ENCODE data around the gene POLR3G. TPM values are rescaled to one million over a fixed set of nuclear protein-coding genes. Genes with fewer than 3 reads are reported as not detected.

The POLR3G gene
- 1.3 TPM for total RNA-seq
- 1 to 10 TPM; 1.1 to 3.2 (median 1.6) TPM for polyA plus RNA-seq (ENCODE audit: insufficient read depth in 1 of 8, insufficient read length in 8 of 8, low replicate concordance in 1 of 8)
- long read RNA-seq, donor 1: 0 reads
- long read RNA-seq, donor 2: 0 reads
- long read RNA-seq, donor 3: 0 reads
- long read RNA-seq, donor 4: 0 reads
- long read RNA-seq, donor 5: 0 reads
- long read RNA-seq, donor 6, partial matches to known transcripts: 7 of 8 reads
- long read RNA-seq, donor 6, other reads (novel, unspliced or antisense): 0 of 8 reads
- long read RNA-seq, donor 7, partial matches to known transcripts: 0 of 1 reads
- long read RNA-seq, donor 7, other reads (novel, unspliced or antisense): 0 of 1 reads
- long read RNA-seq, donor 8: 0 reads
- long read RNA-seq, donor 9: 0 reads
- long read RNA-seq, donor 10, partial matches to known transcripts: 6 of 6 reads
- long read RNA-seq, donor 10, other reads (novel, unspliced or antisense): 0 of 6 reads
- long read RNA-seq, donor 11, partial matches to known transcripts: 0 of 1 reads
- long read RNA-seq, donor 11, other reads (novel, unspliced or antisense): 0 of 1 reads

- Histone ChIP-seq H3K27me3 (ENCODE audit: control insufficient read depth, insufficient read depth, low read length) (no peaks in the 10 kb centered on the region), H3K4me1 (ENCODE audit: control insufficient read depth, insufficient read depth, low read length) (peaks cover 10% of the 10 kb centered on the region), H3K27ac (ENCODE audit: low read length) (peak within 1 kb of the TSS; percentile 82), H3K4me3 (ENCODE audit: low read length) (peak within 1 kb of the TSS; percentile 93), H3K36me3 (ENCODE audit: control insufficient read depth, insufficient read depth, low read length) (no peaks in the 10 kb centered on the region), H3K9me3 (replicated peaks; ENCODE audit: control insufficient read depth, low read depth, low read length) (peaks cover 2% of the 10 kb centered on the region)
- peak; percentile 94 for DNase-seq
- WGBS (ENCODE audit: insufficient coverage): 0% methylated on average over 64 of the region's 73 CpGs
Measured at GRCh38 chr5:90474235-90475107, at the start of gene POLR3G, which contains the start of gene MBLAC2. Gene POLR3G (plus strand): TSS chr5:90474864. CDS start chr5:90485568, 10,704 bp downstream. Gene MBLAC2 (minus strand): TSS chr5:90474771. CDS start chr5:90474292, 479 bp downstream.

GRCh38 chr5:90434116-90434714 is 40.4 kb upstream of the POLR3G start:
- Histone ChIP-seq H3K4me1 (ENCODE audit: control insufficient read depth, insufficient read depth, low read length) (no peaks in the 10 kb centered on the region), H3K36me3 (ENCODE audit: control insufficient read depth, insufficient read depth, low read length) (no peaks in the 10 kb centered on the region), H3K4me3 (ENCODE audit: low read length) (no peak overlapping the region), H3K9me3 (replicated peaks; ENCODE audit: control insufficient read depth, low read depth, low read length) (no peaks in the 10 kb centered on the region), H3K27me3 (ENCODE audit: control insufficient read depth, insufficient read depth, low read length) (no peaks in the 10 kb centered on the region), H3K27ac (ENCODE audit: low read length) (no peak overlapping the region)
- WGBS (ENCODE audit: insufficient coverage): no CpG with 5 or more reads among the region's 5 CpGs
- peak; percentile 41 for DNase-seq

GRCh38 chr5:90437663-90438062 is 37.0 kb upstream of the POLR3G start:
- H3K4me1 ChIP-seq (ENCODE audit: control insufficient read depth, insufficient read depth, low read length): no peaks in the 10 kb centered on the region
- DNase-seq: no peak
- H3K4me3 ChIP-seq (ENCODE audit: low read length): no peak overlapping the region
- no peaks in the 10 kb centered on the region for H3K9me3 ChIP-seq (replicated peaks; ENCODE audit: control insufficient read depth, low read depth, low read length)
- no peaks in the 10 kb centered on the region for H3K27me3 ChIP-seq (ENCODE audit: control insufficient read depth, insufficient read depth, low read length)
- no peak overlapping the region for H3K27ac ChIP-seq (ENCODE audit: low read length)
- H3K36me3 ChIP-seq (ENCODE audit: control insufficient read depth, insufficient read depth, low read length): no peaks in the 10 kb centered on the region

GRCh38 chr5:90438100-90438499 is 36.6 kb upstream of the POLR3G start:
- Histone ChIP-seq H3K4me3 (ENCODE audit: low read length) (no peak overlapping the region), H3K9me3 (replicated peaks; ENCODE audit: control insufficient read depth, low read depth, low read length) (no peaks in the 10 kb centered on the region), H3K27me3 (ENCODE audit: control insufficient read depth, insufficient read depth, low read length) (no peaks in the 10 kb centered on the region), H3K4me1 (ENCODE audit: control insufficient read depth, insufficient read depth, low read length) (no peaks in the 10 kb centered on the region), H3K36me3 (ENCODE audit: control insufficient read depth, insufficient read depth, low read length) (no peaks in the 10 kb centered on the region), H3K27ac (ENCODE audit: low read length) (no peak overlapping the region)
- no CpG with 5 or more reads among the region's 1 CpG for WGBS (ENCODE audit: insufficient coverage)
- no peak for DNase-seq

GRCh38 chr5:90440644-90441043 is 34.0 kb upstream of the POLR3G start:
- no CpG with 5 or more reads among the region's 2 CpGs for WGBS (ENCODE audit: insufficient coverage)
- H3K36me3 ChIP-seq (ENCODE audit: control insufficient read depth, insufficient read depth, low read length): no peaks in the 10 kb centered on the region
- no peak for DNase-seq
- H3K27ac ChIP-seq (ENCODE audit: low read length): no peak overlapping the region
- no peaks in the 10 kb centered on the region for H3K27me3 ChIP-seq (ENCODE audit: control insufficient read depth, insufficient read depth, low read length)
- H3K4me1 ChIP-seq (ENCODE audit: control insufficient read depth, insufficient read depth, low read length): no peaks in the 10 kb centered on the region
- no peak overlapping the region for H3K4me3 ChIP-seq (ENCODE audit: low read length)
- H3K9me3 ChIP-seq (replicated peaks; ENCODE audit: control insufficient read depth, low read depth, low read length): no peaks in the 10 kb centered on the region

- DNase-seq: no peak
- Histone ChIP-seq H3K27ac (ENCODE audit: low read length) (no peak overlapping the region), H3K27me3 (ENCODE audit: control insufficient read depth, insufficient read depth, low read length) (no peaks in the 10 kb centered on the region), H3K4me1 (ENCODE audit: control insufficient read depth, insufficient read depth, low read length) (no peaks in the 10 kb centered on the region), H3K36me3 (ENCODE audit: control insufficient read depth, insufficient read depth, low read length) (no peaks in the 10 kb centered on the region), H3K9me3 (replicated peaks; ENCODE audit: control insufficient read depth, low read depth, low read length) (peaks cover 5% of the 10 kb centered on the region), H3K4me3 (ENCODE audit: low read length) (no peak overlapping the region)
Measured at GRCh38 chr5:90446961-90447360, 27.7 kb upstream of the POLR3G start.

GRCh38 chr5:90461288-90461687 is 13.4 kb upstream of the POLR3G start:
- H3K4me1 ChIP-seq (ENCODE audit: control insufficient read depth, insufficient read depth, low read length): no peaks in the 10 kb centered on the region
- no peaks in the 10 kb centered on the region for H3K36me3 ChIP-seq (ENCODE audit: control insufficient read depth, insufficient read depth, low read length)
- WGBS (ENCODE audit: insufficient coverage): 44% methylated on average over 1 of the region's 4 CpGs
- H3K27ac ChIP-seq (ENCODE audit: low read length): no peak overlapping the region
- H3K27me3 ChIP-seq (ENCODE audit: control insufficient read depth, insufficient read depth, low read length): no peaks in the 10 kb centered on the region
- no peaks in the 10 kb centered on the region for H3K9me3 ChIP-seq (replicated peaks; ENCODE audit: control insufficient read depth, low read depth, low read length)
- DNase-seq: no peak
- no peak overlapping the region for H3K4me3 ChIP-seq (ENCODE audit: low read length)

- Histone ChIP-seq H3K27ac (ENCODE audit: low read length) (no peak overlapping the region), H3K27me3 (ENCODE audit: control insufficient read depth, insufficient read depth, low read length) (no peaks in the 10 kb centered on the region), H3K36me3 (ENCODE audit: control insufficient read depth, insufficient read depth, low read length) (no peaks in the 10 kb centered on the region), H3K4me1 (ENCODE audit: control insufficient read depth, insufficient read depth, low read length) (peaks cover 10% of the 10 kb centered on the region), H3K4me3 (ENCODE audit: low read length) (peak overlapping the region; percentile 93), H3K9me3 (replicated peaks; ENCODE audit: control insufficient read depth, low read depth, low read length) (peaks cover 3% of the 10 kb centered on the region)
- no peak for DNase-seq
- WGBS (ENCODE audit: insufficient coverage): 8% methylated on average over 2 of the region's 9 CpGs
Measured at GRCh38 chr5:90472783-90473395, 1.8 kb upstream of the POLR3G start.

GRCh38 chr5:90473396-90474234 is 1.0 kb upstream of the POLR3G start:
- no peaks in the 10 kb centered on the region for H3K36me3 ChIP-seq (ENCODE audit: control insufficient read depth, insufficient read depth, low read length)
- H3K27ac ChIP-seq (ENCODE audit: low read length): peak overlapping the region; percentile 82
- peak; percentile 34 for DNase-seq
- peaks cover 3% of the 10 kb centered on the region for H3K9me3 ChIP-seq (replicated peaks; ENCODE audit: control insufficient read depth, low read depth, low read length)
- WGBS (ENCODE audit: insufficient coverage): under 1% methylated on average over 55 of the region's 56 CpGs
- no peaks in the 10 kb centered on the region for H3K27me3 ChIP-seq (ENCODE audit: control insufficient read depth, insufficient read depth, low read length)
- H3K4me3 ChIP-seq (ENCODE audit: low read length): peak overlapping the region; percentile 93
- H3K4me1 ChIP-seq (ENCODE audit: control insufficient read depth, insufficient read depth, low read length): peaks cover 10% of the 10 kb centered on the region
